ENCODE results near the gene APLNR.

The APLNR gene

GRCh38 chr11:57276971-57277675 is 40.1 kb upstream of the APLNR start:
- no peak for TF ChIP-seq CTCF (IDR thresholded peaks at IDR 0.05; ENCODE audit: low read depth, low read length)
- H3K4me3 ChIP-seq (ENCODE audit: low read depth, low read length), result no peak overlapping the region
- in situ Hi-C loops (cut with HindIII; ENCODE audit: low sequenced_read_pairs), result no loop called here
- no peak for DNase-seq (ENCODE audit: low read depth, low spot score)

GRCh38 chr11:57276169-57276970 is 39.3 kb upstream of the APLNR start:
- H3K4me3 ChIP-seq (ENCODE audit: low read depth, low read length), result no peak overlapping the region
- in situ Hi-C loops (cut with HindIII; ENCODE audit: low sequenced_read_pairs), result no loop called here
- TF ChIP-seq CTCF (IDR thresholded peaks at IDR 0.05; ENCODE audit: low read depth, low read length), result no peak
- DNase-seq (ENCODE audit: low read depth, low spot score), result no peak

- no peak overlapping the region for H3K4me3 ChIP-seq (ENCODE audit: low read depth, low read length)
- no peak for TF ChIP-seq CTCF (IDR thresholded peaks at IDR 0.05; ENCODE audit: low read depth, low read length)
- in situ Hi-C loops (cut with HindIII; ENCODE audit: low sequenced_read_pairs), result no loop called here
- DNase-seq (ENCODE audit: low read depth, low spot score), result no peak
Observed at GRCh38 chr11:57275582-57275981, 38.5 kb upstream of the APLNR start.

- in situ Hi-C loops (cut with HindIII; ENCODE audit: low sequenced_read_pairs), result no loop called here
- DNase-seq (ENCODE audit: low read depth, low spot score), result no peak
- no peak overlapping the region for H3K4me3 ChIP-seq (ENCODE audit: low read depth, low read length)
- no peak for TF ChIP-seq CTCF (IDR thresholded peaks at IDR 0.05; ENCODE audit: low read depth, low read length)
Observed at GRCh38 chr11:57274904-57275498, 38.0 kb upstream of the APLNR start.

- TF ChIP-seq CTCF (IDR thresholded peaks at IDR 0.05; ENCODE audit: low read depth, low read length), result no peak
- in situ Hi-C loops (cut with HindIII; ENCODE audit: low sequenced_read_pairs), result no loop called here
- no peak for DNase-seq (ENCODE audit: low read depth, low spot score)
Observed at GRCh38 chr11:57273448-57274058, 36.5 kb upstream of the APLNR start.

GRCh38 chr11:57269571-57270021 is 32.5 kb upstream of the APLNR start:
- no peak for TF ChIP-seq CTCF (IDR thresholded peaks at IDR 0.05; ENCODE audit: low read depth, low read length)
- DNase-seq (ENCODE audit: low read depth, low spot score), result no peak
- in situ Hi-C loops (cut with HindIII; ENCODE audit: low sequenced_read_pairs), result no loop called here
- H3K4me3 ChIP-seq (ENCODE audit: low read depth, low read length), result no peak overlapping the region

More at GRCh38 chr11:57273448-57274058, 36.5 kb upstream of the APLNR start:
- no peak overlapping the region for H3K4me3 ChIP-seq (ENCODE audit: low read depth, low read length)

All from astrocyte of the spinal cord (primary cell).